OCI-LY3 (cell line): ENCODE results near the gene MTHFD1L.

ENCODE experiments used
- EZH2phosphoT487 ChIP-seq: fragments of 200-600 bp; shearing (Covaris generic); IDR thresholded peaks from 2 replicates; pipeline ENCODE4 v1.6.1; 2018; ENCODE audit warnings: antibody characterized with exemption, mixed run types, low read depth
- TF ChIP-seq, protein P1 (sequence below): fragments of 200-600, 300-600 bp; sonication (generic); IDR thresholded peaks from 2 replicates; pipeline ENCODE4 v1.5.1; 2014; ENCODE audit warnings: antibody characterized with exemption, low read length, low read depth

DNA sequence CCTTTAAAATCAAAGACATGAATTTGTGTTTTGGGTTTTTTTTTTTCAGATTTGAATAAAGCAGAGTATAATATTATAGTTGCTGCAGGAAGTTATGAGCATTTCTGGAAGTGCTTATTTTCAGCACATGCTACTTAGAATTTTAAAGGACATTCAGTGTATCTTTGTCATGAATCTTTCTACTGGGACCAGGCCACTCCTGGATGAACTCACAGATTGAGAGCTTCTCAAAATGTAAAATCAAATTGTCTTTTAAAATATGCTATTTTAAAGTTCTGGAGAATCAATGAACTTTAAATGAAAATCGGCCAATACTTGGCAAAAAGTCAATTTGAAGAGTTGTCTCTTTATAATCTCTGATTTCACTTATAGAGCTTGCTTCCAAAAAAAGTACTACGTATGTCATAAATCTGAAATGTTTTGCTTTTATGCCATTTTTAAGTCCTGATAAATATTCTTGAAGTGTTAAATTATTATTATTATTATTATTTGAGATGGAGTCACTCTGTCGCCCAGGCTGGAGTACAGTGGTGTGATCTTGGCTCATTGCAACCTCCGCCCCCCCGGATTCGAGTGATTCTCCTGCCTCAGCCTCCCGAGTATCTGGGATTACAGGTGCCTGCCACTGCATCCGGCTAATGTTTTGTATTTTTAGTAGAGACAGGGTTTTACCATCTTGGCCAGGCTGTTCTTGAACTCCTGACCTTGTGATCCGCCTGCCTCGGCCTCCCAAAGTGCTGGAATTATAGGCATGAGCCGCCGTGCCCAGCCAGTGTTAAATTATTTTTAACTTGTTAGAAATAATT is 198.5 kb downstream of the MTHFD1L start:
- TF ChIP-seq, protein P1, sequence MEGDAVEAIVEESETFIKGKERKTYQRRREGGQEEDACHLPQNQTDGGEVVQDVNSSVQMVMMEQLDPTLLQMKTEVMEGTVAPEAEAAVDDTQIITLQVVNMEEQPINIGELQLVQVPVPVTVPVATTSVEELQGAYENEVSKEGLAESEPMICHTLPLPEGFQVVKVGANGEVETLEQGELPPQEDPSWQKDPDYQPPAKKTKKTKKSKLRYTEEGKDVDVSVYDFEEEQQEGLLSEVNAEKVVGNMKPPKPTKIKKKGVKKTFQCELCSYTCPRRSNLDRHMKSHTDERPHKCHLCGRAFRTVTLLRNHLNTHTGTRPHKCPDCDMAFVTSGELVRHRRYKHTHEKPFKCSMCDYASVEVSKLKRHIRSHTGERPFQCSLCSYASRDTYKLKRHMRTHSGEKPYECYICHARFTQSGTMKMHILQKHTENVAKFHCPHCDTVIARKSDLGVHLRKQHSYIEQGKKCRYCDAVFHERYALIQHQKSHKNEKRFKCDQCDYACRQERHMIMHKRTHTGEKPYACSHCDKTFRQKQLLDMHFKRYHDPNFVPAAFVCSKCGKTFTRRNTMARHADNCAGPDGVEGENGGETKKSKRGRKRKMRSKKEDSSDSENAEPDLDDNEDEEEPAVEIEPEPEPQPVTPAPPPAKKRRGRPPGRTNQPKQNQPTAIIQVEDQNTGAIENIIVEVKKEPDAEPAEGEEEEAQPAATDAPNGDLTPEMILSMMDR = no peak
- TF ChIP-seq EZH2phosphoT487 = no peak
